HG03521 (cell line): ENCODE results near the gene KLHL26.
"Not testable (repeated sequence)": the region's sequence is repeated elsewhere in the genome, so short reads cannot be mapped to it uniquely, and the experiment has no call there.

Experiments
- ATAC-seq: cut with Tn5 transposase; IDR thresholded peaks from one replicate; pipeline ENCODE4 v1.9.1; 2021; ENCODE audit warnings: mild to moderate bottlenecking, moderate library complexity; ENCODE audit not compliant: unreplicated experiment

The KLHL26 gene, protein sequence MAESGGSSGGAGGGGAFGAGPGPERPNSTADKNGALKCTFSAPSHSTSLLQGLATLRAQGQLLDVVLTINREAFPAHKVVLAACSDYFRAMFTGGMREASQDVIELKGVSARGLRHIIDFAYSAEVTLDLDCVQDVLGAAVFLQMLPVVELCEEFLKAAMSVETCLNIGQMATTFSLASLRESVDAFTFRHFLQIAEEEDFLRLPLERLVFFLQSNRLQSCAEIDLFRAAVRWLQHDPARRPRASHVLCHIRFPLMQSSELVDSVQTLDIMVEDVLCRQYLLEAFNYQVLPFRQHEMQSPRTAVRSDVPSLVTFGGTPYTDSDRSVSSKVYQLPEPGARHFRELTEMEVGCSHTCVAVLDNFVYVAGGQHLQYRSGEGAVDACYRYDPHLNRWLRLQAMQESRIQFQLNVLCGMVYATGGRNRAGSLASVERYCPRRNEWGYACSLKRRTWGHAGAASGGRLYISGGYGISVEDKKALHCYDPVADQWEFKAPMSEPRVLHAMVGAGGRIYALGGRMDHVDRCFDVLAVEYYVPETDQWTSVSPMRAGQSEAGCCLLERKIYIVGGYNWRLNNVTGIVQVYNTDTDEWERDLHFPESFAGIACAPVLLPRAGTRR

GRCh38 chr19:18636969-18637629 is at the start of gene KLHL26:
KLHL26 (plus strand) TSS chr19:18637028; CDS start chr19:18637055, 27 bp downstream.
- ATAC-seq, result no peak

DNA sequence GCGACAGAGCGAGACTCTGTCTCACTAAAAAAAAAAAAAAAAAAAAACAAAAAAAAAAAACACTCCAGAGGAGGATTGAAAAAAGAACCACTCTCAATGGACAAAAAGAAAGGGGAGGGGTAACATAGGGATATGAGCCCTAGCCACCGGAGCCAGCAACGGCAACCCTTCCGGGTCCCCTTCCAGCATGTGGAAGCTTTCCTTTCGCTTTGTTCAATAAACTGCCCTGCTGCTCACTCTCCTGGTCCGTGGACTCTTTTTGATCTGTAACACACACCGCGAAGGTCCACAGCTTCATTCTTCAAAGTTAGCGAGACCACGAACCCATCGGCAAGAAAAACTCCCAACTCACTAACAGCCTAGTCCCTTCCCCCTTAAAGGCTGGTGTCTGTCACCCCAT is 49.3 kb upstream of the KLHL26 start:
- ATAC-seq, result no peak

GRCh38 chr19:18587962-18588610 is 48.7 kb upstream of the KLHL26 start:
- no peak for ATAC-seq

GRCh38 chr19:18588611-18589379 is 48.0 kb upstream of the KLHL26 start, which contains the start of gene REX1BD:
REX1BD (plus strand) TSS chr19:18588798; CDS start chr19:18588802, 4 bp downstream.
- peak; percentile 65 for ATAC-seq

GRCh38 chr19:18589380-18590272 is 47.2 kb upstream of the KLHL26 start:
- peak; percentile 22 for ATAC-seq

GRCh38 chr19:18590273-18591272 is 46.3 kb upstream of the KLHL26 start:
- no peak for ATAC-seq

GRCh38 chr19:18591735-18592385 is 45.0 kb upstream of the KLHL26 start:
- ATAC-seq, result no peak

DNA sequence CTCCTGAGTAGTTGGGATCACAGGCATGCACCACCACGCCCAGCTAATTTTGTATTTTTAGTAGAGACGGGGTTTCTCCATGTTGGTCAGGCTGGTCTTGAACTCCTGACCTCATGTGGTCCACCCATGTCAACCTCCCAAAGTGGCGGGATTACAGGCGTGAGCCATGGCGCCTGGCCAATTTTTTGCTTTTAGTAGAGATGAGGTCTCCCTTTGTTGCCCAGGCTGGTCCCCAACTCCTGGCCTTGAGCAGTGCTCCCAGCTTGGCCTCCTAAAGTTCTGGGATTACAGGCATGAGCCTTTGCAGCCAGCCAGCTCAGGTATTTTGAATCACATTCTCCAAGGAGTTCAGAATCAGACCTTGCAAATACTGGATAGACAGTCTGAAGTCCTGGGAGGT is 44.1 kb upstream of the KLHL26 start:
- not testable (repeated sequence) for ATAC-seq

DNA sequence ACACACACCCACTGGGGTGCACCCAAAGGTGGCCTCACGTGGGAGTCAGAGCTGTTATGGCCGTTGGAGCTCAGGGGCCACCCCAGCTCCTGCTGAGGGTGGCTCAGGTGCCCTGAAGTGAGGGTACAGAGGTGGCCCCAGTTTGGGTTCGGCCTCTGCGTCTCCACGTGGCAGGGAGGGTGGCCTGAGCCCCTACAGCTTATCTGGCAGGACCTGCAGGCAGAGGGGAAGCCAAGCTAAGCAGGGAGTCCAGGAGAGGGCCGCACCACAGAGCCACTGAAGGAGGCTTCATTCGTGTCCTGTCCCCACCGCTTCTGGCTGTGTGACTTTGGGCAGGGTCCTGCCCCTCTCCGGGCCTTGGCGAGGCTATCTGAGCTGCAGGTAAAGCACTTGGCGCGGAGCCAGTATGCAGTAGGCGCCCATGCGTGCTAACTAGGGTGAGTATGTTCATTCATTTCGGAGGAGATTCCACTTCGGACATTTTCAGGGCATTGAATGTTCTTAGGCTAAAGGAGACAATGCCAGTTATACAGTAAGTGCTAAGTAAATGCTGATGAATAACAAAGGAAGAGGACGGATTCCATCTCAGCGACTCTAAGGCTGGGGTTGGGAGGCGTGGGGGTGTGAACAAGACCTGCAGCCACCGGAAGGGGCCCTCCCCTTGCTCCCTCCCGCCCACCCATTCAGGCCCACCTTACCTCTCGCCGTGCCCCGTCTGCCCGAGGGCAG is 43.3 kb upstream of the KLHL26 start:
- ATAC-seq, result no peak

GRCh38 chr19:18594096-18594823 is 42.6 kb upstream of the KLHL26 start:
- ATAC-seq, result no peak

GRCh38 chr19:18594824-18595373 is 41.9 kb upstream of the KLHL26 start:
- no peak for ATAC-seq

GRCh38 chr19:18595475-18595874 is 41.4 kb upstream of the KLHL26 start:
- no peak for ATAC-seq

- no peak for ATAC-seq
These were observed 40.1 kb upstream of the KLHL26 start for GRCh38 chr19:18596752-18597157.

DNA sequence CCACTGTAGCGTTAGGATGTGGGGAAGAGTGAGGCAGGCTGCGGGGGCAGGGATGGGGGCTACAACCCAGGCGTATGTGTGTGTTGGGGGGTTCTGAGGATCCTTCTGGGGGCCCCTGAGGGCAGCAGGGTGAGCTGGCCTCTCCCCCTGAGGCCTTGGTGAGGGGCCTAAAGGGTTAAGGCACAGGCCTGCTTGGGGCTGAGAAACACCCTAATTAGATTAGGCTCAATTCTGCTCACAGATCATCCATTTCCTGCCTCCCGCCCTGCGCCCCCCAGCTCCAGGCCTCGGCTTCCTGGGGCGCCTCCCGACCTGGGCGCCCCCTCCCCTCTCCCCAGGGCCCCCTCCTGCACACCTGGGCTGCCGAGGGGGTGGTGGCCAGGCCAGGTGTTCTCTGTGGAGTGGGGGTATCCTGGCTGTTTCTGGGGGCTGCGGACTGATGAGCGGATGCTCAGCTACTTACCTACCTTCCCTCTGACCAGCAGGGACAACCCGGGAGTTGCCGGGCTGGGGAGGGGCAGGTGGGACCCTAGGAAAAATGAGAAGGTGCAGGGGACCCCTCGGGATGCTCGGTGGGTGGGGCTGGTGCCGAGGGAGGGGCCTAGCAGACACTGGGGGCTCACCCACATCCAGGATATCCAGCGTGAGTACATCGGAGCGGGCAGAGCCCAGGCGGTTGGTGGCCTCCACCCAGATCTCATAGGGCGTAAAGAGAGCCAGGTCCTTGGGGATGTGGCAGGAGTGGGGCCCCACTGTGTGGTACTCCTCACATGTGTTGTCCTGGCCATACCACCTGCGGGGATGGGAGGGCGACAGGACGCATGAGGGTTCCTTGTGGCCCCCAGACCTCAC is 38.8 kb upstream of the KLHL26 start:
- no peak for ATAC-seq

DNA sequence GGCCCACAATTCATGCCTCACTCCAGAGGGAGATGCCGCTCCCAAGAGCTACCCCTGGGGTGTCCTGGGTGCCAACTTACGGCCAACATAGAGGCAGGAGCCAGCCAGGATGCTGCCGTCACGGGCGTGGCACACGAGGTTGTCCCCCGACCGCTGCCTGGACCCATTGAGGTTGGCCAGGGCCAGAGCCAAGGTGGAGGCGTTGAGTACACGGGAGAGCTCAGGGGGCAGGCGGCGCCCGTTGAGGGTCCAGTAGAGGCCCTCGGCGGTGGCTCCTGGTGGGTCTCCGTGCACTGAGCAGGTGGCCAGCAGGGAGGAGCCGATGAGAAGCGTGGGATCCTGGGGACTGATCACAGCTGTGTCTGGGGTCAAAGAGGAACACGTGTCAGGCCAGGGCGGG is 37.3 kb upstream of the KLHL26 start:
- no peak for ATAC-seq
